Spinal cord (tissue), 10 donors: Measurements from ENCODE around the gene PACS1. TPM values are rescaled to one million over a fixed set of nuclear protein-coding genes. Genes with fewer than 3 reads are reported as not detected.
A peak's percentile ranks its signal among the peaks of the same experiment; 100 is the strongest.

Experiments
- DNase-seq, 6 donors: peaks; one replicate each; pipeline versions ENCODE4 v3.0.0 to v3.0.0-alpha.2; 2013 to 2015; ENCODE audit warnings: low spot score in 6 of 6, low read depth in 4 of 6
- H3K27ac ChIP-seq: one replicate; pipeline ENCODE4 v1.5.1; 2013; ENCODE audit warnings: low read depth, low read length, control low read depth
- H3K27me3 ChIP-seq: one replicate; pipeline ENCODE4 v1.6.1; 2013; ENCODE audit warnings: low read length; ENCODE audit not compliant: control insufficient read depth, insufficient read depth
- H3K36me3 ChIP-seq: one replicate; pipeline ENCODE4 v1.6.1; 2013; ENCODE audit warnings: low read length; ENCODE audit not compliant: control insufficient read depth, insufficient read depth
- H3K4me1 ChIP-seq: one replicate; pipeline ENCODE4 v1.6.1; 2013; ENCODE audit warnings: low read length; ENCODE audit not compliant: control insufficient read depth, insufficient read depth
- H3K4me3 ChIP-seq: one replicate; pipeline ENCODE4 v1.5.1; 2013; ENCODE audit warnings: low read depth, low read length, control low read depth
- H3K9me3 ChIP-seq: one replicate; pipeline ENCODE4 v1.6.1; 2013; ENCODE audit warnings: low read length; ENCODE audit not compliant: control insufficient read depth, insufficient read depth
- WGBS: methylation state at CpG from one replicate; pipeline ENCODE4 v1.1.5; 2013; ENCODE audit warnings: missing lambda C conversion rate; ENCODE audit not compliant: insufficient coverage; 5-methylcytosine and 5-hydroxymethylcytosine counted together
- polyA plus RNA-seq, 2 donors: library from polyadenylated mRNA; unstranded; fragments of 120-200 nt; gene quantifications; one replicate each; pipeline ENCODE4 v1.2.1, GENCODE V29; 2013; ENCODE audit not compliant: insufficient read length in 2 of 2
- total RNA-seq, 2 donors: library from RNA; depleted of rRNA in 1 of 2; stranded (reverse); fragments of 120-200 nt in 1 of 2; fragments of >200 nt in 1 of 2; gene quantifications; one replicate each; pipeline versions ENCODE4 v1.2.3 to v1.2.4, GENCODE V29; 2013 to 2014
- donor health status: healthy.

PACS1 gene
- total and polyA plus RNA-seq, 4 donors, result 29.9 to 114 (median 72.1) TPM

- Histone ChIP-seq H3K36me3 (no peaks in the 10 kb centered on the region), H3K27ac (no peak overlapping the region), H3K4me3 (no peak overlapping the region), H3K27me3 (no peaks in the 10 kb centered on the region), H3K9me3 (no peaks in the 10 kb centered on the region), H3K4me1 (no peaks in the 10 kb centered on the region)
- DNase-seq, result no peak
- 100% methylated on average over 2 of the region's 5 CpGs for WGBS
Observed at GRCh38 chr11:66146940-66147339, 76.9 kb downstream of the PACS1 start.

- no CpG with 5 or more reads among the region's 2 CpGs for WGBS
- DNase-seq, result no peak
Observed at GRCh38 chr11:66150140-66150539, 80.1 kb downstream of the PACS1 start.

GRCh38 chr11:66150725-66151124 is 80.7 kb downstream of the PACS1 start:
- Histone ChIP-seq H3K4me1 (no peaks in the 10 kb centered on the region), H3K36me3 (no peaks in the 10 kb centered on the region), H3K9me3 (no peaks in the 10 kb centered on the region), H3K4me3 (no peak overlapping the region), H3K27me3 (no peaks in the 10 kb centered on the region), H3K27ac (no peak overlapping the region)
- DNase-seq, result no peak

More at GRCh38 chr11:66150140-66150539, 80.1 kb downstream of the PACS1 start:
- H3K36me3 ChIP-seq, result no peaks in the 10 kb centered on the region
- no peak overlapping the region for H3K4me3 ChIP-seq
- H3K4me1 ChIP-seq, result no peaks in the 10 kb centered on the region
- no peaks in the 10 kb centered on the region for H3K9me3 ChIP-seq
- no peak overlapping the region for H3K27ac ChIP-seq
- no peaks in the 10 kb centered on the region for H3K27me3 ChIP-seq

GRCh38 chr11:66151273-66151672 is 81.2 kb downstream of the PACS1 start:
- Histone ChIP-seq H3K9me3 (no peaks in the 10 kb centered on the region), H3K4me1 (no peaks in the 10 kb centered on the region), H3K4me3 (no peak overlapping the region), H3K27ac (no peak overlapping the region), H3K36me3 (no peaks in the 10 kb centered on the region), H3K27me3 (no peaks in the 10 kb centered on the region)
- WGBS, result 67% methylated on average over 1 of the region's 4 CpGs
- DNase-seq, result peak in 1 of 6 donors; percentile 70

- 100% methylated on average over 1 of the region's 2 CpGs for WGBS
- Histone ChIP-seq H3K27me3 (no peaks in the 10 kb centered on the region), H3K4me1 (no peaks in the 10 kb centered on the region), H3K9me3 (no peaks in the 10 kb centered on the region), H3K27ac (no peak overlapping the region), H3K36me3 (no peaks in the 10 kb centered on the region), H3K4me3 (no peak overlapping the region)
- DNase-seq, result no peak
Observed at GRCh38 chr11:66154109-66154508, 84.0 kb downstream of the PACS1 start.

GRCh38 chr11:66155387-66156073 is 85.5 kb downstream of the PACS1 start:
- no peaks in the 10 kb centered on the region for H3K9me3 ChIP-seq
- 88% methylated on average over 4 of the region's 7 CpGs for WGBS
- no peaks in the 10 kb centered on the region for H3K27me3 ChIP-seq
- H3K4me3 ChIP-seq, result no peak overlapping the region
- H3K36me3 ChIP-seq, result no peaks in the 10 kb centered on the region
- no peaks in the 10 kb centered on the region for H3K4me1 ChIP-seq
- no peak for DNase-seq
- no peak overlapping the region for H3K27ac ChIP-seq

- H3K4me1 ChIP-seq, result no peaks in the 10 kb centered on the region
Observed at GRCh38 chr11:66157182-66157864, 87.3 kb downstream of the PACS1 start.

GRCh38 chr11:66158156-66158555 is 88.1 kb downstream of the PACS1 start:
- Histone ChIP-seq H3K4me3 (no peak overlapping the region), H3K36me3 (no peaks in the 10 kb centered on the region), H3K27ac (no peak overlapping the region), H3K9me3 (no peaks in the 10 kb centered on the region), H3K27me3 (no peaks in the 10 kb centered on the region), H3K4me1 (no peaks in the 10 kb centered on the region)
- 100% methylated on average over 1 of the region's 5 CpGs for WGBS
- no peak for DNase-seq

More at GRCh38 chr11:66157182-66157864, 87.3 kb downstream of the PACS1 start:
- Histone ChIP-seq H3K27ac (no peak overlapping the region), H3K9me3 (no peaks in the 10 kb centered on the region), H3K36me3 (no peaks in the 10 kb centered on the region), H3K4me3 (no peak overlapping the region), H3K27me3 (no peaks in the 10 kb centered on the region)
- no peak for DNase-seq

GRCh38 chr11:66159324-66159984 is 89.4 kb downstream of the PACS1 start:
- Histone ChIP-seq H3K27me3 (no peaks in the 10 kb centered on the region), H3K9me3 (no peaks in the 10 kb centered on the region), H3K4me3 (no peak overlapping the region), H3K4me1 (no peaks in the 10 kb centered on the region), H3K27ac (no peak overlapping the region), H3K36me3 (no peaks in the 10 kb centered on the region)
- peak in 5 of 6 donors; percentile 6 to 86 (median 26) for DNase-seq
- 96% methylated on average over 4 of the region's 8 CpGs for WGBS
